ENCODE measurements around the gene C1QTNF7.
A peak's percentile ranks its signal among the peaks of the same experiment; 100 is the strongest.

The C1QTNF7 gene

DNA sequence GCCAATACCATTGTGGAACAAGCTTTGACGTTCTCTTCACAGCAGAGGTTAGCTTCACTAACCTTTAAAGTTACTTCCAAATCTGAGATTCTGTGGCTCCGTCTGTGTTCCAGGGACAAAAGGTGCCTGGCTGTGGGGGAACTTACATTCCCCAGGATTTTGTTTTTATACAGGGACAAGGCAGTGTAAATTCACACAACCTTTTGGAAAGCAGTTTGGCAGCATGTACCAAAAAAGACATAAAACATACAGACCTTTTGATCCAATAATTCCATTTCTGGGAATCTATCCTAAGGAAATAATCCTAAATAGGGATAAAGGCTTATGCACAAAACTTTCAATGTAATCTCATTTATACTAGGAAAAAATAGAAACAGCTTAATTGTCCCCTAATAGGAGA is 8.9 kb upstream of the C1QTNF7 start:
- DNase-seq (ENCODE audit: low spot score in 2 of 2) (no peak), ATAC-seq (replicated peaks; ENCODE audit: extremely low read depth, poor library complexity, severe bottlenecking) (no peak)
- Mint-ChIP-seq H3K27ac (ENCODE audit: low read depth) (no peak overlapping the region), H3K27me3 (peaks cover 6% of the 10 kb centered on the region), H3K36me3 (ENCODE audit: insufficient read depth) (no peaks in the 10 kb centered on the region), H3K4me3 (no peak overlapping the region), H3K4me1 (no peaks in the 10 kb centered on the region), H3K9me3 (no peaks in the 10 kb centered on the region)

DNA sequence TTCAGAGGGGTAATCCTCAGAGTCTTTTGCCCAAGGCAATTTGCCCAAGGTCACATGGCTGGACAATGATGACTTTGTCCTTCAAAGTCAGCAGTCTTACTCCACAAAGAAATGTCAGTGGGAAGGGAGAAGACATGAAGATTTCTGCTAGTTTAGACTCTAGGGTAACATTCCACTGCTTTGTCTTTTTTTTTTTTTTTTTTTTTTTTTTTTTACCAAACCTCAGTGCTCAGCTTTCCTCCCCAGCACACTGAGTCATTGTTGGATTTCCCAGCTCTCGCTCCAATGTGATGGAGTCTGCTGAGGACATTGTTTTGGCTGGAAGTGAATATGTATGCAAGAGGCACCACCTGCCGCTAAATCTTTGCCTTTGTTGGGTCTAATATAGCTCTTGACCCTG is 7.2 kb upstream of the C1QTNF7 start:
- ATAC-seq (replicated peaks; ENCODE audit: extremely low read depth, poor library complexity, severe bottlenecking), result no peak
- no peak for DNase-seq (ENCODE audit: low spot score in 2 of 2)
- peaks cover 15% of the 10 kb centered on the region for H3K27me3 Mint-ChIP-seq
- H3K9me3 Mint-ChIP-seq, result no peaks in the 10 kb centered on the region
- no peaks in the 10 kb centered on the region for H3K36me3 Mint-ChIP-seq (ENCODE audit: insufficient read depth)
- H3K4me3 Mint-ChIP-seq, result no peak overlapping the region
- H3K27ac Mint-ChIP-seq (ENCODE audit: low read depth), result no peak overlapping the region
- no peaks in the 10 kb centered on the region for H3K4me1 Mint-ChIP-seq

DNA sequence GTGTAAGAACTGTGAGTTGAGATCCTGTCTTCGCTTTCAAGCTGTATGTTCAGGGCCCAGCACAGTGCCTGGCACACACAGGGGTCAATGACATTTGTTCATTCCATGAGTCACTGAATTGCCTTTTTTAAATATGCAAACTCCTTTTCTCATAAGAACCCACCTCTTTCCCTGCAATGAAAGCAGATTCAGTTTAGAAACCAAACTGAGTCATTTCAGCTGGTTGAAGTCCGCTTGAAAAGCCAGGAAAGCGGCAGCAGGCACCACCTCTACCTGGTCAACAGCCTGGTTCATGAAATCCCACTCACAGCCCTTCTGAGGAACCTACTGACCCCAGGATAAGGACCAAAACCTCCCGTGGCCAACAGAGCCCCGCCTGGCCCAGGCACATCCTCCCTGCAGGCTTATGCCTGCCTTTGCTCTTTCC is 4.5 kb upstream of the C1QTNF7 start:
- no peak overlapping the region for H3K4me3 Mint-ChIP-seq

DNA sequence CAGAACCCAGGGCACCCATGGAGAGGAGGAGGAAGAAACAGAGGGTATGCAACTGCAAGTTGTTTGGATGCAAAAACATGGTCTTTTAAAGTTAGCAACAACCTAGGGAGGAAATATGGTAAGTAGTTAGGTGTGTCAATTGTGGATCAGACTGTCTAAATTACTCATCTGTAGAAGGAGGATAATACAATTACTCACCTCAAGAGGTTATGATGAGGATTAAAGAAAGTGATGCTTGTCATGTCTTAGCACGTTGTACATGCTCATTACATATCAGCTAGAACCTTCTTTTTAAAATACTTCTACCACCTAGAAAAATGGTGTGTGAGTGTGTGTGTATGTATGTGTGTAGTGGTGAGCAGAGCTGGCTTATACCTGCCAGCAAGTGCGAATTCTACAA is 2.3 kb upstream of the C1QTNF7 start:
- no peak overlapping the region for H3K4me3 Mint-ChIP-seq
- no peaks in the 10 kb centered on the region for H3K9me3 Mint-ChIP-seq
- H3K27ac Mint-ChIP-seq (ENCODE audit: low read depth), result no peak overlapping the region
- no peak for ATAC-seq (replicated peaks; ENCODE audit: extremely low read depth, poor library complexity, severe bottlenecking)
- DNase-seq (ENCODE audit: low spot score in 2 of 2), result no peak
- H3K27me3 Mint-ChIP-seq, result peaks cover 15% of the 10 kb centered on the region
- no peaks in the 10 kb centered on the region for H3K4me1 Mint-ChIP-seq
- peaks cover 2% of the 10 kb centered on the region for H3K36me3 Mint-ChIP-seq (ENCODE audit: insufficient read depth)

More for the DNA sequence above, 4.5 kb upstream of the C1QTNF7 start:
- H3K4me1 Mint-ChIP-seq, result no peaks in the 10 kb centered on the region
- DNase-seq (ENCODE audit: low spot score in 2 of 2) (no peak), ATAC-seq (replicated peaks; ENCODE audit: extremely low read depth, poor library complexity, severe bottlenecking) (no peak)
- H3K9me3 Mint-ChIP-seq, result no peaks in the 10 kb centered on the region
- H3K36me3 Mint-ChIP-seq (ENCODE audit: insufficient read depth), result no peaks in the 10 kb centered on the region
- H3K27ac Mint-ChIP-seq (ENCODE audit: low read depth), result no peak overlapping the region
- H3K27me3 Mint-ChIP-seq, result peaks cover 15% of the 10 kb centered on the region

DNA sequence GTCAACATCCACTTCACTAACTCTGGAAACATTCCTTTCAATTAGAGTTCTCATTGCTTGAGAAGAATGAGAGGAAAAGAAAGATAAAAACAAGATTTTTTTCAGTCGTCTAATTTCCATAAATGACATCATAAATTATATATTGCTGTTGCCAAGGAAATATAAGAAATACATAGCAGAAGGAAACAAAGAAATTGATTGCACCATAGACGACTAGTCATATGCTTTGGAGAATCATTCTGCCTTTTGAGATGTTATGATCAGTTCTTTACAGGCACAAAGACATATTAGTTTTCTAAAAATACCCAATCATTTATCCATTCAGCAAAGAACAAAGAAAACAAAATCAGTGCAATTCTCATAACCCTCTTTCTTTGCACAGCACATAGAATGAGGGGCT is 672 bp upstream of the C1QTNF7 start:
- H3K4me1 Mint-ChIP-seq, result no peaks in the 10 kb centered on the region
- peaks cover 2% of the 10 kb centered on the region for H3K36me3 Mint-ChIP-seq (ENCODE audit: insufficient read depth)
- ATAC-seq (replicated peaks; ENCODE audit: extremely low read depth, poor library complexity, severe bottlenecking) (no peak), DNase-seq (ENCODE audit: low spot score in 2 of 2) (no peak)
- peaks cover 15% of the 10 kb centered on the region for H3K27me3 Mint-ChIP-seq
- H3K27ac Mint-ChIP-seq (ENCODE audit: low read depth), result no peak overlapping the region
- H3K9me3 Mint-ChIP-seq, result no peaks in the 10 kb centered on the region
- H3K4me3 Mint-ChIP-seq, result no peak overlapping the region

DNA sequence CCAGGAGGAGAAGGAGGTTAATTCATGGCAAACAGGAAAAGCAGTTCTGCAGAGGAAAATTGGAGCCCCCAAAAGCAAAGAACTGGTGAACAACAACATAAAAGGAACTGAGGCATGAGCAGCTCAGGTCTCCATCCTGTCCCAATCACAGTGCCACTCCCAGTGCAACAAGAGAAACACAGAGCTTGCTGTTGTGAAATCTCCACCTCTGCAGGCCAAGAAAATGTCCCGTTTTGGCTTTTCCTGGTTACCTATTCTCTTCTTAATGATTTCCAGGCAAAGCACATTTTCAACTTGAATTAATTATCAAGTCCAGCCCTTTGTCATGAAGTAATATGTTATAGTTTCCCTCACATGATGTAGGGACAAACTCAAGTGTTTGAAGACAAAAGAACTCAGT is 778 bp downstream of the C1QTNF7 start:
- Mint-ChIP-seq H3K36me3 (ENCODE audit: insufficient read depth) (peaks cover 2% of the 10 kb centered on the region), H3K27me3 (peaks cover 13% of the 10 kb centered on the region), H3K4me1 (no peaks in the 10 kb centered on the region), H3K4me3 (no peak overlapping the region), H3K27ac (ENCODE audit: low read depth) (no peak overlapping the region), H3K9me3 (no peaks in the 10 kb centered on the region)
- DNase-seq (ENCODE audit: low spot score in 2 of 2) (no peak), ATAC-seq (replicated peaks; ENCODE audit: extremely low read depth, poor library complexity, severe bottlenecking) (no peak)

DNA sequence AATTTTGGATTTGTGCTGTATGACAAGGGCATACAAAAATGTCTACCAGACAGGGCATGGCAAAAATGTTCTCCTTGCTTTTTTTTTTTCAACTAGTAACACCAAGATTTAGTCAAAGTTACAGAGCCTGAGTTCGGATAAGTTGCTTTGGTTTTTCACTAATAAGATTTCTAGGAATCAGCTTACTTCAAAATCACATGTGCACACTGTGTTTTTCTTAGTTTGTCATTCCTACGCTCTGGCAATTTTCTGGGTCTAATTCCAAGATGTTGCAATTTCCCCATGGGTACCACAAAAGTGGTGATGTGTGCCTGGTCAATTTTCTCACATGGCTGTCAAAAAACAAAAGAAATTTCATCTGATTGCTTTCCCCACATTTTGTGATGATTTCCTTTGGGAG is 6.3 kb downstream of the C1QTNF7 start:
- no peaks in the 10 kb centered on the region for H3K27me3 Mint-ChIP-seq
- H3K36me3 Mint-ChIP-seq (ENCODE audit: insufficient read depth), result peaks cover 2% of the 10 kb centered on the region

DNA sequence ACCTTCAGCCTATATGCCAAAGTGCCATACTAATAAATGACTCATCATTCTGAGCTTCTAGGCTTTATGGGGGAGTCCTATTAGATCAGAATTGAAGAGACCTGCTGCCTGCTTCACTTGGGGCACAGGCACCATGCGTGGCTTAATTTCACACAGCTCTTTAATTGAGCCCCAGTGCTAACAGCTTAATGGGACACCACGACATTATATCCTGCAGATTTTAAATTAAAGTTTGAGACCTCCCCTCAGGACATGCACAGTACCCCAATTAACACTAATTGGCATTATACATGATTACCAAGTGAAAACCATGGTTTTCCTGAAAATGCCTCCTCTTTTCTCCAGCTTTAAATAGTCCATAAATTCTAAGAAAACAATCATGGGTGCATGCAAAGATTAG is 6.8 kb downstream of the C1QTNF7 start:
- no peak for ATAC-seq (replicated peaks; ENCODE audit: extremely low read depth, poor library complexity, severe bottlenecking)
- Mint-ChIP-seq H3K4me3 (no peak overlapping the region), H3K27me3 (no peaks in the 10 kb centered on the region), H3K9me3 (no peaks in the 10 kb centered on the region), H3K4me1 (no peaks in the 10 kb centered on the region), H3K27ac (ENCODE audit: low read depth) (no peak overlapping the region), H3K36me3 (ENCODE audit: insufficient read depth) (no peaks in the 10 kb centered on the region)
- no peak for DNase-seq (ENCODE audit: low spot score in 2 of 2)

More for the DNA sequence above, 6.3 kb downstream of the C1QTNF7 start:
- Mint-ChIP-seq H3K27ac (ENCODE audit: low read depth) (no peak overlapping the region), H3K4me3 (no peak overlapping the region), H3K4me1 (no peaks in the 10 kb centered on the region), H3K9me3 (no peaks in the 10 kb centered on the region)
- no peak for DNase-seq (ENCODE audit: low spot score in 2 of 2)
- no peak for ATAC-seq (replicated peaks; ENCODE audit: extremely low read depth, poor library complexity, severe bottlenecking)

DNA sequence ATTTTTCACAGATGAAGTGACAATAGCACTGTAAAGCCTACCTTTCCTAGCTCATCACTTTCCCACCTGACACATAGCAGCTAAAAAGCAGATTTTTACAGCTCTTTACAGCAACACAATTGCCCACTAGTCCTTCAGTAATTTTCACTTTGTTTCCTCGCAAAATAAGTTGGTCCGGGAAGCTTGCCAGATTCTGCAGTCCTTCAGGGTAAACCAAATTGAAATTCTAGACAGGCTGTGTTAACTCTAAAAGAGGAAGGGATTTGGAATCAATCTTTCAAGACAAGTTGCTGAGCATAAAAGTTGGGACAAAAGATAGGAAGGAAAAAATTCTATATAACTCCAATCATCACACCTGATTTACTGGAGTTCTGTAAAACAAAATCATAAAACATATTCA is 8.7 kb downstream of the C1QTNF7 start:
- ATAC-seq (replicated peaks; ENCODE audit: extremely low read depth, poor library complexity, severe bottlenecking) (no peak), DNase-seq (ENCODE audit: low spot score in 2 of 2) (no peak)
- Mint-ChIP-seq H3K27me3 (no peaks in the 10 kb centered on the region), H3K9me3 (no peaks in the 10 kb centered on the region), H3K27ac (ENCODE audit: low read depth) (no peak overlapping the region), H3K4me3 (no peak overlapping the region), H3K36me3 (ENCODE audit: insufficient read depth) (no peaks in the 10 kb centered on the region), H3K4me1 (no peaks in the 10 kb centered on the region)

DNA sequence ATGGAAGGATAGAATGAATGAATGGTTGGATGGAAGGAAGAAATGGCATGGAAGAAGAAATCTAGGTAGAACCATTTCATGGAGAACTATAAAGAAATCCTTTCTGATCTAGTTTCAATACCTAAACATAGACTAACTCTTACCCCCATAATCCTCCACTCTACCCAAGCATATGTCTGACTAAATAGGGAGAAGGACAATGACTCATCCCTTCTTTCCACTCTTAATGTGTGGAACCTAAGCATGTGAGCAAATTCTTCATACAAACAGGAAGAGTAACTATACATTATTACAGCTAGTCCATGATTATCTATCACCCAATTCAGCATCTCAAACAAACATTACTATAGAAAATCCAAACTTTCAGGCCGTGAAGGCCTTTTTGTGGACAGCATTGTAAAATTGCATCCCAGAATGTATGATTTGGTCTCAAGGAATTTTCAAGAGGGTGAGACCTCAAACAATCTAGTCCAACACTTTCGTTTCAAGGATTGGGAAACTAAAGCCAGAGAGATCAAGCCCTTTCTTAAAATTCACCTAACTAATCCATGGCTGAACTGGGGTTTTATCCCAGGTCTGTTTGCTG is 11.2 kb downstream of the C1QTNF7 start:
- no peaks in the 10 kb centered on the region for H3K9me3 Mint-ChIP-seq
- H3K27ac Mint-ChIP-seq (ENCODE audit: low read depth), result no peak overlapping the region
- no peak overlapping the region for H3K4me3 Mint-ChIP-seq
- ATAC-seq (replicated peaks; ENCODE audit: extremely low read depth, poor library complexity, severe bottlenecking) (no peak), DNase-seq (ENCODE audit: low spot score in 2 of 2) (no peak)
- H3K27me3 Mint-ChIP-seq, result no peaks in the 10 kb centered on the region
- H3K4me1 Mint-ChIP-seq, result no peaks in the 10 kb centered on the region
- no peaks in the 10 kb centered on the region for H3K36me3 Mint-ChIP-seq (ENCODE audit: insufficient read depth)

DNA sequence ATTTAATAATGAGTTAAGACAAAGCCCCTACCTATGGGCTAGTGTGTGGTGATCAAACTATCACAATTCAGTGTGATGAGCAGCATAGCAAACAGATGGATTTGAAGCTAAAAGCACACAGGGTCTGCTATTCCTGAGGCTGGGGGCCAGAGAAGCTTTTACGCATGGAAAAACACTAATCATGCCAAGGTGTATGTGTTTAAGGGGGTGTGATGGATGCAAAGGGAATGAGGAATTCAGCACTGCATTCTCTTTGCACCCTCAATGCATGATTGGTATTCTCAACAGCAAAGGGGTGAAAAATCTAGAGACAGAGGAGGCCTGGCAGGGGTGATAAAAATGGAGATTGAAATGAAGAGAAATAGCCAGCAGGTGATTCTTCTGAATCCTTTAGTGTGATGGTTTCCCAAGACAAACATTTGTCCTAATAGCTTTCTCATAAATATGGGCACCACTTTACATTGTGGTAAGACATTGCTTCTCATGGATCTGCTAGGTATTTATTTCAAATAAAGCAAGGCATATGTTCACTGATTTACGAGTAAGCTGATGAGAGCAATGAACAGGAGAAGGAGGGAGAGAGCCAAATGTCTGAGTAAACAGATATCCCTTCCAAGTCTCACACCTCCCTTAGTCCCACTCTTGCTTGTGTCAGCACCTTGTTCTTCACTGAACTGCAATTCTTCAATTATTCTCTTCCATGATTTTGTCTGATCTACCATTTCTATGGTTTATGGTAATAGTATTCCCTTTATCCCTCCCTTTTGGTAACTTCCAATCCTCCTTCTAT is 15.7 kb downstream of the C1QTNF7 start:
- H3K36me3 Mint-ChIP-seq (ENCODE audit: insufficient read depth), result no peaks in the 10 kb centered on the region
- H3K4me1 Mint-ChIP-seq, result no peaks in the 10 kb centered on the region
- ATAC-seq (replicated peaks; ENCODE audit: extremely low read depth, poor library complexity, severe bottlenecking) (no peak), DNase-seq (ENCODE audit: low spot score in 2 of 2) (no peak)
- H3K27me3 Mint-ChIP-seq, result no peaks in the 10 kb centered on the region
- H3K27ac Mint-ChIP-seq (ENCODE audit: low read depth), result no peak overlapping the region
- no peaks in the 10 kb centered on the region for H3K9me3 Mint-ChIP-seq
- H3K4me3 Mint-ChIP-seq, result no peak overlapping the region

DNA sequence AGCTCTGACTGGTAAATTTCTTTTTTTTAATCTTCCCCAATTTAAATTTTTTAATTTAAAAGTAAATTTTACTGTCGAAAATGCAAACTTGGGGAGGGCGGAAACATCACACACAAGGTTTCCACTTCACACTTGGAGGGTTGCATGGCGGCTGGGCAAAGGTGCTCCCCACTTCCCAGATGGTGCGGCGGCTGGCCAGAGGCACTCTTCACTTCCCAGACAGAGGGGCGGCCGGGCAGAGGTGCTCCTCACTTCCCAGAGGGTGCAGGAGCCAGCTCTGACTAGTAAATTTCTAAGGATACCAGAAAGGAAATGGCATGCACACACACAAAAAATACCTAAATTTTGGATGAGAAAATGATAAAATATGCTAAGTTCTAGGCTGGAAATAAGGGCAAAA is 16.4 kb downstream of the C1QTNF7 start:
- ATAC-seq (replicated peaks; ENCODE audit: extremely low read depth, poor library complexity, severe bottlenecking) (no peak), DNase-seq (ENCODE audit: low spot score in 2 of 2) (no peak)
- Mint-ChIP-seq H3K4me3 (no peak overlapping the region), H3K9me3 (no peaks in the 10 kb centered on the region), H3K27me3 (peaks cover 2% of the 10 kb centered on the region), H3K4me1 (no peaks in the 10 kb centered on the region), H3K27ac (ENCODE audit: low read depth) (no peak overlapping the region), H3K36me3 (ENCODE audit: insufficient read depth) (no peaks in the 10 kb centered on the region)

DNA sequence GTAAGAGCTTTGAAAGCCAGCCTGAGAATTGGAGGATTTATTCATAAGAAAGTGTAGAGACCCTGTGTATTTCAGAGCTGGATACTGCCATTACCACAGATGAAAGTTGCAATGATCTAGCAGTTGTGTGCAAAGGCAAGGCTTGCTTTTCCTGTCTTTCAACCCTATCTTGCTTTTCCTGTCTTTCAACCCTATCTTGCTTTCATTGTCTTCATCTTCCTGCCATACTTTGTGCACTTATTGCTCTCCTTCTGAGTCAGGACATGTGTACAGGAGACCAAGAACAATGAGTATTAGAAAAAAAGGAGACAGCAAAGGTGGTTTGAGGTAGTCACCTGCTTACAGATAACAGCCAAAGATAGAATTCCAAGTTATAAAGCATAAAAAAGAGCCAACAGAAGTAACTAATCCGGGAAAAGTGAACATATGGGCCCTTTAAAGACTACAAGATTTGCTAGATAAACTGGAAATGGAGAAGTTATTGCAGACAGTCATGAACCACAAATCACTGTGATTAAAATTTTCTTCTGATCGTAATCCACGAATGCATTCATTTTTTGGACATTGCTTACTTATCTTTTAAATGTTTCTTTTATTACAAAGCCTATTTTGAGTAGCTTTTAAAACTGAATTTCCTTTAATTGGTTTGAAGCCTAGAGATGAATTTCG is 17.2 kb downstream of the C1QTNF7 start:
- Mint-ChIP-seq H3K36me3 (ENCODE audit: insufficient read depth) (no peaks in the 10 kb centered on the region), H3K9me3 (no peaks in the 10 kb centered on the region), H3K4me1 (no peaks in the 10 kb centered on the region), H3K27me3 (peaks cover 10% of the 10 kb centered on the region), H3K4me3 (no peak overlapping the region), H3K27ac (ENCODE audit: low read depth) (peak overlapping the region; percentile 23)
- DNase-seq (ENCODE audit: low spot score in 2 of 2), result no peak
- ATAC-seq (replicated peaks; ENCODE audit: extremely low read depth, poor library complexity, severe bottlenecking), result no peak

All from central memory CD8-positive, alpha-beta T cell (primary cell).